GM21529 (cell line): Measurements from ENCODE around the gene CDH15.

Source experiments
- ATAC-seq: cut with Tn5 transposase; IDR thresholded peaks from one replicate; pipeline ENCODE4 v1.9.1; 2021; ENCODE audit not compliant: unreplicated experiment

The CDH15 gene

GRCh38 chr16:89171216-89172170 is at the start of gene CDH15:
CDH15 (plus strand) TSS chr16:89171748; CDS start chr16:89171832, 84 bp downstream.
- ATAC-seq: peak; percentile 78

- peak; percentile 54 for ATAC-seq
Measured at GRCh38 chr16:89122322-89122851, 49.2 kb upstream of the CDH15 start.

GRCh38 chr16:89123001-89123830 is 48.3 kb upstream of the CDH15 start:
- no peak for ATAC-seq

- no peak for ATAC-seq
Measured at GRCh38 chr16:89123831-89124100, 47.8 kb upstream of the CDH15 start.

GRCh38 chr16:89129378-89129777 is 42.2 kb upstream of the CDH15 start:
- ATAC-seq: no peak

GRCh38 chr16:89130448-89130847 is 41.1 kb upstream of the CDH15 start:
- ATAC-seq: no peak

GRCh38 chr16:89131783-89132182 is 39.8 kb upstream of the CDH15 start:
- ATAC-seq: no peak

- ATAC-seq: no peak
Measured at GRCh38 chr16:89132194-89133005, 39.1 kb upstream of the CDH15 start.

- ATAC-seq: no peak
Measured at GRCh38 chr16:89133457-89134127, 38.0 kb upstream of the CDH15 start.

- ATAC-seq: no peak
Measured at GRCh38 chr16:89134269-89134668, 37.3 kb upstream of the CDH15 start.

GRCh38 chr16:89135166-89135565 is 36.4 kb upstream of the CDH15 start:
- ATAC-seq: no peak

GRCh38 chr16:89135971-89136765 is 35.4 kb upstream of the CDH15 start:
- no peak for ATAC-seq

- ATAC-seq: no peak
Measured at GRCh38 chr16:89136931-89137330, 34.6 kb upstream of the CDH15 start.

GRCh38 chr16:89137666-89138512 is 33.7 kb upstream of the CDH15 start:
- no peak for ATAC-seq

GRCh38 chr16:89138513-89138795 is 33.1 kb upstream of the CDH15 start:
- no peak for ATAC-seq

GRCh38 chr16:89138843-89139520 is 32.6 kb upstream of the CDH15 start:
- no peak for ATAC-seq

GRCh38 chr16:89139907-89140361 is 31.6 kb upstream of the CDH15 start:
- ATAC-seq: no peak

- ATAC-seq: no peak
Measured at GRCh38 chr16:89140401-89140800, 31.1 kb upstream of the CDH15 start.
